ENCODE measurements around the gene CFAP99.
"Not testable (repeated sequence)": the region's sequence is repeated elsewhere in the genome, so short reads cannot be mapped to it uniquely, and the experiment has no call there.

Gene CFAP99

GRCh38 chr4:2449511-2450392, 31.0 kb downstream of the CFAP99 start:
- no peak for DNase-seq

- no peak for DNase-seq
Measured at GRCh38 chr4:2450394-2451035, 31.8 kb downstream of the CFAP99 start.

- DNase-seq, result no peak
Measured at GRCh38 chr4:2451036-2451520, 32.3 kb downstream of the CFAP99 start.

- no peak for DNase-seq
Measured at GRCh38 chr4:2451821-2452785, 33.3 kb downstream of the CFAP99 start.

GRCh38 chr4:2457481-2458295, 38.9 kb downstream of the CFAP99 start:
- no peak for DNase-seq

- no peak for DNase-seq
Measured at GRCh38 chr4:2458546-2459491, 40.1 kb downstream of the CFAP99 start.

- DNase-seq, result no peak
Measured at GRCh38 chr4:2459589-2460349, 41.0 kb downstream of the CFAP99 start.

GRCh38 chr4:2461246-2461960, 42.6 kb downstream of the CFAP99 start:
- no peak for DNase-seq

GRCh38 chr4:2462218-2462991, 43.6 kb downstream of the CFAP99 start:
- peak; percentile 86 for DNase-seq

GRCh38 chr4:2462992-2463762, 44.4 kb downstream of the CFAP99 start:
- no peak for DNase-seq

- no peak for DNase-seq
Measured at GRCh38 chr4:2465032-2465431, 46.3 kb downstream of the CFAP99 start.

- DNase-seq, result not testable (repeated sequence)
Measured at GRCh38 chr4:2465544-2465943, 46.8 kb downstream of the CFAP99 start.

- DNase-seq, result peak; percentile 97
Measured at GRCh38 chr4:2468456-2469191, 49.9 kb downstream of the CFAP99 start, which contains the start of gene RNF4. Gene RNF4 (plus strand): TSS chr4:2469106. CDS start chr4:2490494, 21,388 bp downstream.

- DNase-seq, result peak; percentile 38
Measured at GRCh38 chr4:2469192-2469984, 50.6 kb downstream of the CFAP99 start.

- DNase-seq, result no peak
Measured at GRCh38 chr4:2470791-2471190, 52.0 kb downstream of the CFAP99 start.

GRCh38 chr4:2472187-2472586, 53.4 kb downstream of the CFAP99 start:
- no peak for DNase-seq

All from right hindlimb (tissue), 1 donor.